Left cardiac atrium (tissue), 4 donors: ENCODE data around the gene DDX21. TPM values are rescaled to one million over a fixed set of nuclear protein-coding genes. Genes with fewer than 3 reads are reported as not detected.
"Not testable (repeated sequence)": the region's sequence is repeated elsewhere in the genome, so short reads cannot be mapped to it uniquely, and the experiment has no call there.

Experiments
- ATAC-seq, 2 donors: fragments of 200-7000 bp; cut with Tn5 transposase; one replicate each; pipeline ENCODE4 v1.9.1; 2020; ENCODE audit warnings: mild to moderate bottlenecking in 2 of 2, moderate library complexity in 2 of 2
- DNase-seq: peaks from one replicate; pipeline ENCODE4 v3.0.0-alpha.2; 2020
- intact Hi-C, 2 donors: fragments of 100-400 bp; cut with DNase I; formaldehyde crosslinking; loops; one replicate each; pipeline versions ENCODE4 v1.14.1 to v1.15.1; 2022 to 2023
- long read RNA-seq: library from polyadenylated mRNA; unstranded; transcript quantifications from one replicate; pipeline ENCODE4 v2.0.0, GENCODE V29; 2021
- total RNA-seq, 2 donors: library from RNA; stranded (reverse); fragmentation: NEBNext Ultra II Directional; extraction: Animal tissue kit (Norgen Biotek cat#: 25700); gene quantifications; one replicate each; pipeline ENCODE4 v1.2.1, GENCODE V29; 2021
- donor health status: DM: no; HTN: yes; CAD: no.
- donor health status: DM: no; HTN: yes; CAD: no; lungs with severe emphysema.
- donor health status: DM: yes; HTN: yes; CAD: no.
- donor health status: Dilated cardiomyopathy.

DDX21 gene
- total RNA-seq: 10 to 100 TPM; 18.6 to 59.3 TPM
- long read RNA-seq, full-length matches to known transcripts: 15 of 22 reads
- long read RNA-seq, partial matches to known transcripts: 5 of 22 reads
- long read RNA-seq, other reads (novel, unspliced or antisense): 2 of 22 reads

DNA sequence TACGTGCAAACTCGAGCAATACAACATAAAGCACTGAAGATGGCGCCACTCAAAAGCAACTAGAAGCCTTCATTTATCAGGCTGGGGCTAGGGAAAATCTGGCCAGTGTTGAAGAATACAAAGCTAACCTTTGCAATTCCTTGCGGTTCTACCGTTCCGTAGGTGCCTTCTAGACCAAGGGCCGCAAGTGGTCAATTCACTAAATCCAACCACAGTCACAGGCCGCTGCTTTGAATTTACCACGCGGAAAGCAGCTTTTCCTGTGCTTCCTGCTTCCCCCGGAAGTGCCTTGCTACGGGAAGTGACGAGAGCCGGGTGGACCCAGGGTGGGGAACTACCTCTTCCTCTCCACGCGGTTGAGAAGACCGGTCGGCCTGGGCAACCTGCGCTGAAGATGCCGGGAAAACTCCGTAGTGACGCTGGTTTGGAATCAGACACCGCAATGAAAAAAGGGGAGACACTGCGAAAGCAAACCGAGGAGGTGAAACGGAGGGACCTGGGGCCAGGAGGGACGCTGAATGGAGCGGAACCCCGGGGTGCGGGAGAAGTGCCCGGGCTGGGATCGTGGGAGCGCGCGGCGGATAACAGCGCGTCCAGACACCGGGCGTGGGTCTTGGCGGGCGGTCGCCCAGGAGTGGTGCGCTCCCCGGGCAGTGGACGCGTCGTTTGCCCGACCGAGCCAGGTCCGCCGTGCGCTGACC, at the start of gene DDX21:
DDX21 (plus strand) TSS at position 339 of the 701 bp plus-strand sequence; CDS start at position 395, 56 bp downstream.
- ATAC-seq: peak; percentile 98 to 99
- DNase-seq: peak; percentile 92
- intact Hi-C loops: no loop called here

DNA sequence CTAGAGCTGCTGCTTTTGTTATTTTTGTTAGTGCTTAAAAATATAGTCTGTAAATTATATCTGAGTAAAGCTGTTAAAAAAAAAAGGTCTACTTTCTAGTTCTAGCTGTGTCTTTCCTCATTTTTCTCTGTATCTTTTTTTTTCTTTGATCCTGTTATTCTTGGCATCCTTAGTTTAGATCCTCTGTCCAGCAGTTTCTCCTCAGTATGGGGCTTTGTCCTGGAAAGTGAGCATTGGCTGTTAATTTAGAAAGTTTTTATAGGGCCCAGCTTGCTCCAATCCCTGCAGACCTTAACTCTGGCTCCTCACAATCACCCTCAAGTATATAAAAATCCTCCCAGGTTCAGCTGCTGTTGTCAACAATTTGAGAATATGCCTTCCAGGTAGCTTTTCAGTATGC, 31.4 kb upstream of the DDX21 start:
- intact Hi-C loops: no loop called here
- ATAC-seq (no peak), DNase-seq (no peak)

DNA sequence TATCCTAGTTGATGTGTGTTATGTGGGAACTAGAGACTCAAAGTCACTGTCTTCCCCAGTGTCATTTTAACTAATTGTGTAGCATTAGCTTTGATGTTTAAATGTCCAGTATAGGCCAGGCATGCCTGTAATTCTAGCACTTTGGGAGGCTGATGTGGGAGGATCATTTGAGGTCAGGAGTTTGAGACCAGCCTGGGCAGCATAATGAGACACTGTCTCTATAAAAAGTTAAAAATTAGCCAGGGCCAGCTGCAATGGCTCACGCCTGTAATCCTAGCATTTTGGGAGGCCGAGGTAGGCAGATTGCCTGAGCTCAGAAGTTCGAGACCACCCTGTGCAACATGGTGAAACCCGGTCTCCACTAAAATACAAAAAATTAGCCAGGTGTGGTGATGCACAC, 30.5 kb upstream of the DDX21 start:
- intact Hi-C loops: no loop called here
- DNase-seq (no peak), ATAC-seq (no peak)

DNA sequence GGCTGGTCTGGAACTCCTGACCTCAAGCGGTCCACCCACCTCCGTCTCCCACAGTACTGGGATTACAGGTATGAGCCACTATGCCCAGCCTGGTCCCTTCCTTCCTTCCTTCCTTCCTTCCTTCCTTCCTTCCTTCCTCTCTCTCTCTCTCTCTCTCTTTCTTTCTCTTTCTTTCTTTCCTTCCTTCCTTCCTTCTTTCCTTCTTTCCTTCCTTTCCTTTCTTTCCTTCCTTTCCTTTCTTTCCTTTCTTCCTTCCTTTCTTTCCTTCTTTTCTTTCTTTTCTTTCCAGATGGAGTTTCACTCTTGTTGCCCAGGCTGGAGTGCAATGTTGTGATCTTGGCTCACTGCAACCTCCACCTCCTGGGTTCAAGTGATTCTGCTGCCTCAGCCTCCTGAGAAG, 26.8 kb upstream of the DDX21 start:
- DNase-seq, ATAC-seq, intact Hi-C loops: not testable (repeated sequence)

DNA sequence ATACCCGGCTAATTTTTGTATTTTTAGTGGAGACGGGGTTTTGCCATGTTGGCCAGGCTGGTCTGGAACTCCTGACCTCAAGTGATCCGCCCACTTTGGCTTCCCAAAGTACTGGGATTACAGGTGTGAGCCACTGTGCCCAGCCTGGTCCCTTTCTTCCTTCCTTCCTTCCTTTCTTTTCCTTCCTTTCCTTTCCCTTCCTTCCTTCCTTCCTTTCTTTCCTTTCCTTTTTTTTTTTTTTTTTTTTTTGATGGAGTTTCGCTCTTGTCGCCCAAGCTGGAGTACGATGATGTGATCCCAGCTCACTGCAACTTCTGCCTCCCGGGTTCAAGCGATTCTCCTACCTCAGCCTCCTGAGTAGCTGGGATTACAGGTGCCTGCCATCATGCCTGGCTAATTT, 26.1 kb upstream of the DDX21 start:
- ATAC-seq, intact Hi-C loops: not testable (repeated sequence)

DNA sequence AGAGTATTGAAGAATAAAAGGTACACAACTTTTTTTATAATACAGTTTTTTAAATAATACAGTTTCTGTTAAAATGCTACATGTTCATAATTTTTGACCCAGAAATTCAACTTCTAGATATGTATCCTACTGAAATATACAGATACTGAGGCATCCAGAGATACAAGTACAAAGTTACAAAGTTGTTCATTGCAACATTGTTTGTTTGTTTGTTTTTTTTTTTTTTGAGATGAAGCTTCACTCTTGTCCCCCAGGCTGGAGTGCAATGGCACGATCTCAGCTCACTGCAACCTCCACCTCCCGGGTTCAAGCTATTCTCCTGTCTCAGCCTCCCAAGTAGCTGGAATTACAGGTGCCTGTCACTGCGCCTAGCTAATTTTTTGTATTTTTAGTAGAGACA, 23.1 kb upstream of the DDX21 start:
- ATAC-seq, intact Hi-C loops, DNase-seq: not testable (repeated sequence)

More for the DNA sequence above, 26.1 kb upstream of the DDX21 start:
- not testable (repeated sequence) for DNase-seq

DNA sequence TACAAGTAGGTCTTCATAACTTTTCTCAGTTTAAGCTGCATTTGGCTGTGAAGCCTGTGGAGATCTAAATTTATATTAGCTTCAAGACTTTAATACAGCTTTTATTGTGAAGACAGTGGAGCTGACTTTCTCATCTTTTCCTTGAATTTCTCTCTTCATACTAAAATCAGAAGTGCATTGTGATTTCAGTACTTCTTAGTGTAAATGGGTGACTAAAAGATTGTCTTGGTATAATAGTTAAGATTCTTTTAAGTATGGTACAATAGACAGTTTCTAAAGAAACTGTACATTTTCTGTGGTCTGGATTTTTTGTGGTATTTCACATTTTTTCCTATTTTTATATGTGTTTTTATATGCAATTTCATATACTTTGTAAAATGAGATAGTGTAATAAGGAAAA, 21.0 kb upstream of the DDX21 start:
- intact Hi-C loops: no loop called here
- DNase-seq: no peak
- no peak for ATAC-seq

DNA sequence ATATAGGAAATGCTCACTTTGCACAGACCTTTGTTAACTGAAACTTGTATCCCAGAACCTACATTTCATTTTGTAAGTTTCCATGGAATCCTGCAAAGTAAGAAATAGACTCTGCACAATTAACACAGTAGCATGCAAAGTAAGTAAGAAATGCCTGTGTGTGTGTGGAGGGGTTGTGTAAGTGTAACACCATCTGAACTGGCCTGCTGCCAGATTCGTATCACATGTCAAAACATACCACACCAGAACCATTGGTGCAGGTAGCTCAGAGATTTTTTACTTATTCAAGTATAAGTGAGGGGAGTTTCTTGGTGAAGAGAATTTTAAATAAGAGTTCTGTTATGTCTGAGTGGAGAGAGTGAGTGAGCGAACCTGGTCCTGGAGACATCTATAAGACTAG, 17.9 kb upstream of the DDX21 start:
- intact Hi-C loops: no loop called here
- ATAC-seq (no peak), DNase-seq (no peak)

DNA sequence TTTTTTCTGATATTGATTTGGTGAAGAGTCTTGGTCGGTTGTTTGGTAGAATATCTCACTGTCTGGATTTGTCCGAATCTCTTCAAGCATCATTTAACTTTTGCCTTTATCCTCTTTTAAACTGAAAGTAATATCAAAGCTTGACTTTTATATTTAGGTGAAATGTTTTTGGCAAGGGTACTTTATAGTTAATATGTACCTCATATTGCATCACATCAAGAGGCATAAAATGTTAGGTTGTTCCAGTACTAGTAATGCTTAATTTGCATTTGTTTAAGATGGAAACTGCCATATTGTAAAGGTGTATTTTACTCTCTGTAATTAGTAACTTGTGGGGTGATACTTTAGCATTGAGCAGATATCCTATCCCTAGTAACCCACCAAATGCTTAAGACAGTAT, 17.1 kb upstream of the DDX21 start:
- no peak for DNase-seq
- intact Hi-C loops: no loop called here
- ATAC-seq: no peak

DNA sequence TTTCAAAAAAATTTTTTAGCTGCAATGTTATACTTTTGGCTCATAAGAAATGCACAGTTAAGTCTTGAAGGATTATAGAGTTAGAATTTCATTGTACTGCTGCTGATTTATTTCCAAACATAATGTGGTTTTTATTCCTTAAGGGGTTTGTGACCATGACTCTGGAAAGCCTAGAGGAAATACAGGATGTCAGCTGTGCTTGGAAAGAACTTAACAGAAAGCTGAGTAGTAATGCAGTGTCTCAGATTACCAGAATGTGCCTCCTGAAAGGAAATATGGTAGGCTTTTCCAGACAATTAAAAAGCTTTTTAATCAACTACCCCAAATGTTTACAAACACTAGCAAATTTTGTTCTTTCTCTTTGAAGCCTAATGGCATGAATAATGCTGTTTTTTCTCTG, 15.1 kb upstream of the DDX21 start:
- intact Hi-C loops, ATAC-seq, DNase-seq: not testable (repeated sequence)

DNA sequence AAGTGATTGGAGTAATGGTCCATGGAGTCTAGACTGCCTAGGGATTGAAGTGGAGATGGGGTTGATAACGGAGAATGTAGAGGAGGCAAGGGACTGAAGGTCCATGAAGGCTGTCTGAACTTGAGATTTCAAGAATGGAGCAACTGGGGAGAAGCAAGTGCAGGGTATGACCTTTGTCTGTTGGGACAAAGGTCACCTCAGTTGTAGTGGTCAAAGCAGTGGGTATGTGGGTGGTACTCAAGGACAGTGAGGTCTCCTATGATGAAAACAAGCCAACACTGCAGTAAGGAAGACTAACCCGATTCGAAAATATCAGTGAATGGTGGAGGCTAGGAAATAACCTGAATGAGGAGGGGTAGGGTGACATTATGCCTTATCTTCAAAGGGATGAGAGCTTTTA, 5.4 kb upstream of the DDX21 start:
- no peak for DNase-seq
- intact Hi-C loops: no loop called here
- ATAC-seq: no peak

DNA sequence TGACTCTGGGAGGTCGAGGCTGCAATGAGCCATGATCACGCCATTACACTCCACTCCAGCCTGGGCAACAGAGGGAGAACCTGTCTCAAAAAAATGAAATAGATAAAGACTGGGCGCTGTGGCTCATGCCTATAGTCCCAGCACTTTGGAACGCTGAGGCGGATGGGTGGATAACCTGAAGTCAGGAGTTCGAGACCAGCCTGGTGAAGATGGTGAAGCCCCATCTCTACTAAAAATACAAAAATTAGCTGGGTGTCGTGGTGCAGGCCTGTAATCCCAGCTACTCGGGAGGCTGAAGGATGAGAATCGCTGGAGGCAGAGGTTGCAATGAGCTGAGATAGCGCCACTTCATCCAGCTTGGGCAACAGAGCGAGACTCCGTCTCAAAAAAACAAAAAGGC, 1.1 kb upstream of the DDX21 start:
- no peak for DNase-seq

DNA sequence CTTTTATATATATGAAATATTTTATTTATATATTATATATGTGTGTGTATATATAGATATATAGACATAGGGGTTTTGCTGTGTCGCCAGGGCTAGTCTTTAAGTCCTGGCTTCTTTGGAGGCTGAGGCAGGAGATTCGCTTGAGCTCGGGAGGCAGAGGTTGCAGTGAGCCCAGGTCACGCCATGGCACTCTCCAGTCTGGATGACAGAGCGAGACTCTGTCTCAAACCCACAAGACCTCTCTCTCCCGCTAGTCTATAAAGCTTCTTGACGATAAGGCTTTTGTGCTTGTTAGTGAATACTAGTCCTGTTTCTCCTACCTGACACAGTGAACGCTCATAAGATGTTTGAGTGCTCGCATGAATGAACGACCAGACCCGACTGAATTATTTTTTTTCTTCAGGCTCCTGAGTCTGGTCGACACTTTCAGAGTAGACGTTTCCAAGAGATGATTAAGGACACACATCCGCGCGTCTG, 577 bp upstream of the DDX21 start:
- ATAC-seq (no peak), DNase-seq (no peak)
- intact Hi-C loops: no loop called here

More for the DNA sequence above, 1.1 kb upstream of the DDX21 start:
- no peak for ATAC-seq
- intact Hi-C loops: no loop called here

DNA sequence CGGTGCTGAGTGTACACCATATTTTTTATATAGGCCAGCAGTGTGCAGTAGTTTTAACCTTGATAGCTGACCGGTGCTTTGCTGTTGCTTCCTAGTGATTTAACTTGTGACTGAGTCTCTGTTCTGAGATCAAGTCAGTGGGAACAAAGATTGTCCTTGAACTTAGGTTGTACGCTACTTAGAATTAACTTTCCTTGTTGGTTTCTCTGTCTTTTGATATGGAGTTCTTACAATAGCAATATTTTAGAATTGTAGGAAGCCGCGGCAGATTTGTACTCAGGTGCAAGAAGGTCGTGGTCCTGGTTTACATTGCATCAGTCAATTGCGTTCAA, 1.3 kb downstream of the DDX21 start:
- ATAC-seq (no peak), DNase-seq (no peak)
- intact Hi-C loops: no loop called here

DNA sequence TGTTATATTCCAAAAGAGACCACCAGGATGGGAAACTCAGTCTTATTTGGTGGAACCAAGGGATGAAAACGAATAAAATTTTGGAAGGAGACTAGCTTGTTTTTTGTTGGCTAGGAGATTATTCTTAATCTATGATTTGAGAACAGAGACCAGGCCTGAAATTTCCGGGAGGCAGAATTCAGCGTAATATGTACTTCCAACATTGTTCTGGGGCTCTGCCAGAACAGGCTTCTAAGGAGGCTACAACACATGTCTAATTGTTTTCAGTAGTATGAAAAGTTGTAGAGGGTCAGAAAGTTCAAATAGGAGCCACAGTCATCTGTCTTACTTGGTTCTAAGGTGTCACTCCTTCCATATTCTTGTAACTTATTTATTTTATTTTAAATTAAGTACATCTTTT, 1.7 kb downstream of the DDX21 start:
- ATAC-seq (no peak), DNase-seq (no peak)
- intact Hi-C loops: no loop called here

DNA sequence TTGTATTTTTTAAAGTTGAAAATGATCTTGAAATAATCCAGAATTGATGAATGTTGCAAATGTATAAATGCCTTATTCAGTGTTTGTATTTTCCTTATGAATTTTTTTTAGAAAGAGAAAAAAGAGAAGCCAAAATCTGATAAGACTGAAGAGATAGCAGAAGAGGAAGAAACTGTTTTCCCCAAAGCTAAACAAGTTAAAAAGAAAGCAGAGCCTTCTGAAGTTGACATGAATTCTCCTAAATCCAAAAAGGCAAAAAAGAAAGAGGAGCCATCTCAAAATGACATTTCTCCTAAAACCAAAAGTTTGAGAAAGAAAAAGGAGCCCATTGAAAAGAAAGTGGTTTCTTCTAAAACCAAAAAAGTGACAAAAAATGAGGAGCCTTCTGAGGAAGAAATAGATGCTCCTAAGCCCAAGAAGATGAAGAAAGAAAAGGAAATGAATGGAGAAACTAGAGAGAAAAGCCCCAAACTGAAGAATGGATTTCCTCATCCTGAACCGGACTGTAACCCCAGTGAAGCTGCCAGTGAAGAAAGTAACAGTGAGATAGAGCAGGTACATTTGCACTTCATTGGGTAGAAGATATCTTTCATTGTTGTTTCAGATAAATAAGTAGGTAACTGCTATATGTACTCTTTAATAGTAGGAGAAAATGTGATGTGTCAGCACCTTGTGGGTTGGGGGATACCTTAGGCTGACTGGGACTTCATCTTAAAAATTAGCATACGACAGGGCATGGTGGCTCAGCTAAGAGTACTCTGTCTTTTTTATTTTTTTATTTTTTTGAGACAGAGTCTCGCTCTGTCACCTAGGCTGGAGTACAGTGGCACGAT, 3.9 kb downstream of the DDX21 start:
- ATAC-seq (no peak), DNase-seq (no peak)
- intact Hi-C loops: no loop called here

DNA sequence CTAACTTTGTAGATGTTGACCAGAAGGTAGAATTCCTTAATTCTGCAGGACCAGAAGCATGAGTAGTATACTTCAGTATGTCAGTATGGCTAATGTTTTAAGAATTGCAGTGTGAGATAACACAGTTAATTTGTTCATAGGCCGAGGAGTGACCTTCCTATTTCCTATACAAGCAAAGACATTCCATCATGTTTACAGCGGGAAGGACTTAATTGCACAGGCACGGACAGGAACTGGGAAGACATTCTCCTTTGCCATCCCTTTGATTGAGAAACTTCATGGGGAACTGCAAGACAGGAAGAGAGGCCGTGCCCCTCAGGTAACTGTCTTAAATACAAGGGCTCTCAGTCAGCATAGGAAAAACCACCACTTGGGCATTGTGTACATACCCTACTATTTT, 7.2 kb downstream of the DDX21 start:
- DNase-seq (no peak), ATAC-seq (no peak)
- intact Hi-C loops: no loop called here

DNA sequence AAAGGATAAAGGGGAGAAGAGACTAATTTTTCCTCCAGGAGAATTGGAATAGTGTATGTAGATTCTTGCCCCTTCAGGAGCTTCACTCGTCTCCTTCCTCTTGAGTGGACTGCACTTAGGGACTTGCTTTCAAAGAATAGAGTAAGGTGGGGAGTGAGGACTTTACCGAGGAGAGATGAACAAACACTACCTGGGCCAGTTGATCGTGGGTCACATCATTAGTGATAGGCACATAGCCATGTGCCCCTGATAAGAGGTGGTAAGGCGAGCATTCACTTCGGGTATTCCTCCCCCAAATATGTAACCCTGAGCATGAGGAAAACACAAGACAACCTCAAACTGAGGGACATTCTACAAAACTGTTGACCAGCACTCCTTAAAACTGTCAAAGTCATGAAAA, 18.0 kb downstream of the DDX21 start:
- no peak for ATAC-seq
- DNase-seq: no peak
- intact Hi-C loops: no loop called here

DNA sequence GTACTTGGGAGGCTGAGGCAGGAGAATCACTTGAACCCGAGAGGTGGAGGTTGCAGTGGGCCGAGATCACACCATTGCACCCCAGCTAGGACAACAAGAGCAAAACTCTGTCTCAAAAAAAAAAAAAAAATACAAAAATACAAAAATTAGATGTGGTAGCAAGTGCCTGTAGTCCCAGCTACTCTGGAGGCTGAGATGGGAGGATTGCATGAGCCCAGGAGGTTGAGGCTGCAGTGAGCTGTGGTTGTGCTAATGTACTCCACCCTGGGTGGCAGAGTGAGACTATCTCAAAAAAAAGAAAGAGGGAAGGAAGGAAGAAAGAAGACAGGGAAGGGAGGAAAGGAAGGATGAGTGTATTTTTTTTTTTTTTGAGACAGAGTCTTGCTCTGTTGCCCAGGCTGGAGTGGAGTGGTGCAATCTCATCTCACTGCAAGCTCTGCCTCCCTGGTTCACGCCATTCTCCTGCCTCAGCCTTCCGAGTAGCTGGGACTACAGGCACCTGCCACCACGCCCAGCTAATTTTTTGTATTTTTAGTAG, 20.0 kb downstream of the DDX21 start:
- intact Hi-C loops, ATAC-seq, DNase-seq: not testable (repeated sequence)

DNA sequence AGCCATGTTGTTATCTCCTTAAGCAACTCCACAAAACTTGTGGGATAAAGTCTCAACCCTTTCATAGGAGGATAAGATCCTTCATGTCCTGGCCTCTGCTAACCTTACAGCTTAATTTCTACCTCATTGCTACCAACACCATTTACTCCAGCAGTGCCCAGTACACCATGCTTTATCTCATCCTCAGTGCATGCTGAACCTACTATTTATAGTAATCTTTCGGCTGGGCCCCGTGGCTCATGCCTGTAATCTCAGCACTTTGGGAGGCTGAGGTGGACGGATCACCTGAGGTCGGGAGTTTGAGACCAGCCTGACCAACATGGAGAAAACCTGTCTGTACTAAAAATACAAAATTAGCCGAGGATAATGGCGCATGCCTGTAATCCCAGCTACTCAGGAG, 23.8 kb downstream of the DDX21 start:
- DNase-seq, intact Hi-C loops, ATAC-seq: not testable (repeated sequence)
